ENCODE measurements around the gene ARHGEF19.

DNA sequence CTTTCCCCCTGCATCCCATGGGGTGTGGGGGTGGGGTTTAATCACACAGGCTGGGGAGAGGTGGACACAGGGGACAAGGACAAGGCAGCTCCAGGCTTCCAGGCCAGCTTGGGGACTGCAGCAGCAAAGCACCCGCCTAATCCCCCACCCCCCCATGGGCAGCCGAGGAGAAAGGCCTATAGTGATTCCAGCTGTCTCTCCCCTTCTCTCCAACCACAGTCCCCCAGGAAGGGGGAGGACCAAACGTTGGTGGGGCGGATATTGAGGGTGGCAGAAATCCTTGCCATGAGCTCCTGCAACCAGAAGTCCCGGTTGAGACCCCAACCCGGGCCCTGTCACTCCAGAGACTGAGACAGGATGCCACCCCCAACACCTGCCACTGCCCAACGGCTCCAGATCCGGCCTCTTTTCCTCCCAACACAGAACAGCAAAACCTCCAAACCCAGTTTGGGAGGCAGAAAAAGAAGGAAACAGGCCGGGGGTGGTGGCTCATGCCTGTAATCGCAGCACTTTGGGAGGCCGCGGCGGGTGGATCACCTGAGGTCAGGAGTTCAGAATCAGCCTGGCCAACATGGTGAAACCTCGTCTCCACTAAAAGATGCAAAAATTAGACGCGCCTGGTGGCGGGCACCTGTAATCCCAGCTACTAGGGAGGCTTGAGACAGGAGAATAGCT is 58.3 kb downstream of the ARHGEF19 start:
- no peak for TF ChIP-seq ZNF367 (CRISPR knock-in tag; IDR thresholded peaks at IDR 0.05; ENCODE audit: borderline replicate concordance)
- TF ChIP-seq ZNF468 (CRISPR knock-in tag; IDR thresholded peaks at IDR 0.05) = no peak
- no peak; the same call in 1 of the 2 replicates for TF ChIP-seq MAX (IDR thresholded peaks at IDR 0.05)
- TF ChIP-seq CREM (IDR thresholded peaks at IDR 0.05) = no peak
- TF ChIP-seq CREM (CRISPR knock-in tag; IDR thresholded peaks at IDR 0.05) = no peak
- TF ChIP-seq HBP1 (CRISPR knock-in tag; IDR thresholded peaks at IDR 0.05; ENCODE audit: low read depth) = peak; percentile 17; the same call in 1 of the 2 replicates
- no peak for TF ChIP-seq ZNF549 (CRISPR knock-in tag; IDR thresholded peaks at IDR 0.05)
- TF ChIP-seq ZNF12 (CRISPR knock-in tag; IDR thresholded peaks at IDR 0.05) = no peak
- no peak for TF ChIP-seq RFX5 (IDR thresholded peaks at IDR 0.05; ENCODE audit: low read depth, low read length)

Data from HepG2 (cell line).